ENCODE measurements around the gene RPL34. TPM values are rescaled to one million over a fixed set of nuclear protein-coding genes. Genes with fewer than 3 reads are reported as not detected.

RPL34 gene
- total and polyA plus RNA-seq, 8 donors: 424 to 7,943 (median 1,042) TPM

DNA sequence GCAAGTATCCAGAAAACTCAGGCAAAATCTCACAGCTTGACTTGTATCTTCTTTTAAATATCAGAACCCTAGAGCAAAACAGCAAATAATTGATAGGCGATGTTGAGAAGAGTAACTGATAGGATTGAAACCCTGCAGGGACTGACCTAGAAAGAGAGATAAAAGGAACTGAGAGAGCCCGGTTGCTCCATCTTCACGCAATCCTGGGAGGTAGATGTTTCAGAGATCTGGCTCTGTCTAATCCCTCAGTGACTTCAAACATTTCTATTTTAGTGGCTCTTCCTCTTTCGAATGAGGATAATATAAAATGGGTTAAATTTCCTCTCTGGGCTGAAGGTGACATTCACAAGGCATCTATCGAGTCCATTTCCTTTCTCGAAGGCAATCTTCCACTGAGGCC, 39.3 kb upstream of the RPL34 start:
- TF ChIP-seq, protein P1, sequence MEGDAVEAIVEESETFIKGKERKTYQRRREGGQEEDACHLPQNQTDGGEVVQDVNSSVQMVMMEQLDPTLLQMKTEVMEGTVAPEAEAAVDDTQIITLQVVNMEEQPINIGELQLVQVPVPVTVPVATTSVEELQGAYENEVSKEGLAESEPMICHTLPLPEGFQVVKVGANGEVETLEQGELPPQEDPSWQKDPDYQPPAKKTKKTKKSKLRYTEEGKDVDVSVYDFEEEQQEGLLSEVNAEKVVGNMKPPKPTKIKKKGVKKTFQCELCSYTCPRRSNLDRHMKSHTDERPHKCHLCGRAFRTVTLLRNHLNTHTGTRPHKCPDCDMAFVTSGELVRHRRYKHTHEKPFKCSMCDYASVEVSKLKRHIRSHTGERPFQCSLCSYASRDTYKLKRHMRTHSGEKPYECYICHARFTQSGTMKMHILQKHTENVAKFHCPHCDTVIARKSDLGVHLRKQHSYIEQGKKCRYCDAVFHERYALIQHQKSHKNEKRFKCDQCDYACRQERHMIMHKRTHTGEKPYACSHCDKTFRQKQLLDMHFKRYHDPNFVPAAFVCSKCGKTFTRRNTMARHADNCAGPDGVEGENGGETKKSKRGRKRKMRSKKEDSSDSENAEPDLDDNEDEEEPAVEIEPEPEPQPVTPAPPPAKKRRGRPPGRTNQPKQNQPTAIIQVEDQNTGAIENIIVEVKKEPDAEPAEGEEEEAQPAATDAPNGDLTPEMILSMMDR (IDR thresholded peaks at IDR 0.05): no peak
- TF ChIP-seq EP300 (IDR thresholded peaks at IDR 0.05) (no peak), POLR2AphosphoS5 (IDR thresholded peaks at IDR 0.05) (no peak), POLR2A (IDR thresholded peaks at IDR 0.05) (no peak)
- WGBS, 5 donors: 66 to 72% (median 68%) methylated on average over 6 of the region's 6 CpGs
- intact Hi-C loops (cut with DNase I; ENCODE audit: low total_unique reads): no loop called here

DNA sequence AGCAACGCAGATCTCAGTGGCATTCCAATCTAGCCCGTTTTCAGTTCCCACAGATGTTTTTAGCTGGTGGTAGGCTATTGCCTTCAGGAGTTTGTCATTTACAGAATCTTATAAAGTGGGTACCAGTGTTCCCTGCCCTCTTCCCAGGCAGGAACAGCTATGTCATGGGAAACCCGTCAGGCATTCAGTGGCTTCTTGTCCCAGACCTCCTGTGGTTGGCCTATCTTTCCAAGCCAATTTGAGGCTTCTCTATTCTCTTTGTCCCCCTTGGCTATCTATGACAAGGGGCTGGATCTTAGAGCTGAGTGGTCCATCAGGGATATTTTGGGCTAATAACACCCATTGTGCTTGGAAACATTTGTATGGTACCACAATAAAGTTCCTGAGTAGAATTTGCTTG, 33.6 kb upstream of the RPL34 start:
- no peak overlapping the region for H3K4me3 ChIP-seq
- WGBS, 5 donors: 72 to 82% (median 76%) methylated on average over 3 of the region's 3 CpGs
- no peak overlapping the region for H3K27ac ChIP-seq
- no peaks in the 10 kb centered on the region for H3K27me3 ChIP-seq
- TF ChIP-seq POLR2A (IDR thresholded peaks at IDR 0.05) (no peak), EP300 (IDR thresholded peaks at IDR 0.05) (no peak), POLR2AphosphoS5 (IDR thresholded peaks at IDR 0.05) (no peak)
- TF ChIP-seq, protein P1 (IDR thresholded peaks at IDR 0.05): no peak
- DNase-seq: no peak
- H3K36me3 ChIP-seq: no peaks in the 10 kb centered on the region
- H3K4me1 ChIP-seq: no peaks in the 10 kb centered on the region
- H3K9me3 ChIP-seq: no peaks in the 10 kb centered on the region
- intact Hi-C loops (cut with DNase I; ENCODE audit: low total_unique reads): no loop called here

More for the DNA sequence above, 39.3 kb upstream of the RPL34 start:
- Histone ChIP-seq H3K9me3 (no peaks in the 10 kb centered on the region), H3K36me3 (no peaks in the 10 kb centered on the region), H3K27ac (no peak overlapping the region), H3K4me1 (no peaks in the 10 kb centered on the region), H3K4me3 (no peak overlapping the region), H3K27me3 (no peaks in the 10 kb centered on the region)
- DNase-seq: no peak

DNA sequence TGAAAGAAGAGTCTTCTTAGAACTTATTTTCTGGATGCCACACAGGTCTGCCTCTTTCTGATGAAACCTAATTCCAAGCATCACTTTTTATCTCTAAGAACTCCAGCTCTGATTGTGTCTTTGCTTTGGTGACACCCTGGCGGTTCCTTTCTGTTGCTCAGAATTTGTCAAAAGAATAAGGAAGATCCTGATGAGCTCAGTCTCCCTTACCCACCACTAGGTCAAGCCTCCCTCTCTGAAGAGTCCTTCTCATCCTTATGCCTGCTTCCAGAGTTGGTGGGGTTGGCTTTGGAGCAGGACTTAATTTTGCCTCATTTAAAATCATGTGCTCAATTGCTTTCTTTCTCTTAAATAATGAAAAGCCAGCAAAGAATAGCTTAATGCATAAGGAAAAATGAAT, 31.5 kb upstream of the RPL34 start:
- DNase-seq: no peak
- no peaks in the 10 kb centered on the region for H3K9me3 ChIP-seq
- 74 to 86% (median 84%) methylated on average over 1 of the region's 1 CpG for WGBS, 5 donors
- no peak for TF ChIP-seq EP300 (IDR thresholded peaks at IDR 0.05)
- TF ChIP-seq POLR2AphosphoS5 (IDR thresholded peaks at IDR 0.05): no peak
- no peak for TF ChIP-seq POLR2A (IDR thresholded peaks at IDR 0.05)
- TF ChIP-seq, protein P1 (IDR thresholded peaks at IDR 0.05): no peak
- no peak overlapping the region for H3K27ac ChIP-seq
- peaks cover 0 to 3% (median 2%) of the 10 kb centered on the region in 4 donors for H3K36me3 ChIP-seq
- no peaks in the 10 kb centered on the region for H3K4me1 ChIP-seq
- H3K4me3 ChIP-seq: no peak overlapping the region
- intact Hi-C loops (cut with DNase I; ENCODE audit: low total_unique reads): no loop called here
- no peaks in the 10 kb centered on the region for H3K27me3 ChIP-seq

DNA sequence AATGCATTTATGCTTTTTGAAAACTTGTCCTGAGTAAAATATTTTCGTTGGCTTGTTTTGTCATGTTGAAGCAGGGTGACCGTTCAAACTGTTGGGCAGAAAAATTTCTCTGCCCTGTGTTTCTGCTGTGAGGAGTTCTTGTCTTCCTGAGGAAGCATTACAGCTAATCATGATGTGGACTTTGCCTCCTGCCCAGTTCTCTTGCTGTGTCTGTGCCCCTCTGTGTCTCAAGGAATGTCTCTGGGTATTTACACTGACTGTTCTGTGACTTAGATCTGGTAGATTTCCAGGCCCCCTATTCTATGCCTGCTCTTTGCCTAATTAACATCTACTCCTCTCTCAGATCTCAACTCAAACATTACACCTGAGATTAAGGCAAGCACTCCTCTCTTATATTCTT, 30.4 kb upstream of the RPL34 start:
- Histone ChIP-seq H3K4me3 (no peak overlapping the region), H3K36me3 (peaks cover 0 to 10% (median 9%) of the 10 kb centered on the region in 4 donors), H3K27ac (no peak overlapping the region), H3K27me3 (no peaks in the 10 kb centered on the region), H3K4me1 (no peaks in the 10 kb centered on the region), H3K9me3 (no peaks in the 10 kb centered on the region)
- TF ChIP-seq, protein P1 (IDR thresholded peaks at IDR 0.05): no peak
- TF ChIP-seq POLR2AphosphoS5 (IDR thresholded peaks at IDR 0.05): no peak
- no peak for DNase-seq
- 26 to 68% (median 50%) methylated on average over 2 of the region's 2 CpGs for WGBS, 5 donors
- intact Hi-C loops (cut with DNase I; ENCODE audit: low total_unique reads): no loop called here
